ENCODE measurements around the gene ZNF710. TPM values are rescaled to one million over a fixed set of nuclear protein-coding genes. Genes with fewer than 3 reads are reported as not detected.

The ZNF710 gene
- total and polyA plus RNA-seq, 2 of the 8 experiments (the other 6 are each of a cell fraction or from before 2014, with no cell fraction given) = 10.5 to 24.0 TPM

- H2BK15ac ChIP-seq (ENCODE audit: low read length) = no peak overlapping the region
- TF ChIP-seq SRF (IDR thresholded peaks at IDR 0.05; ENCODE audit: low read depth, low read length) (no peak), SP4 (IDR thresholded peaks at IDR 0.05; ENCODE audit: low read length) (no peak), BACH1 (IDR thresholded peaks at IDR 0.05; ENCODE audit: low read length) (no peak), SAP30 (IDR thresholded peaks at IDR 0.05; ENCODE audit: insufficient read depth, insufficient replicate concordance, low read length) (no peak), SIX5 (IDR thresholded peaks at IDR 0.05; ENCODE audit: low read depth, low read length) (no peak), SP2 (IDR thresholded peaks at IDR 0.05; ENCODE audit: low read length) (no peak), YY1 (IDR thresholded peaks at IDR 0.05; ENCODE audit: low read depth, low read length) (no peak), TCF12 (IDR thresholded peaks at IDR 0.05; ENCODE audit: low read depth, low read length) (no peak), HDAC2 (IDR thresholded peaks at IDR 0.05; ENCODE audit: borderline replicate concordance in 1 of 2, low read depth in 2 of 2, low read length in 2 of 2) (no peak), CREB1 (IDR thresholded peaks at IDR 0.05) (no peak), CBX8 (IDR thresholded peaks at IDR 0.05; ENCODE audit: borderline replicate concordance, low read depth, low read length) (no peak), CHD2 (IDR thresholded peaks at IDR 0.05; ENCODE audit: low read length) (no peak), ATF2 (IDR thresholded peaks at IDR 0.05; ENCODE audit: low read length) (no peak)
Observed at GRCh38 chr15:89991312-89991711, 9.8 kb upstream of the ZNF710 start.

More at GRCh38 chr15:89991312-89991711, 9.8 kb upstream of the ZNF710 start:
- H4K91ac ChIP-seq (replicated peaks; ENCODE audit: insufficient read length, low read length) = no peak overlapping the region
- no peak overlapping the region for H2AFZ ChIP-seq (ENCODE audit: low read length)
- no peaks in the 10 kb centered on the region for H3K79me2 ChIP-seq (ENCODE audit: control insufficient read depth in 1 of 2, insufficient read depth in 2 of 2, low read length in 2 of 2)
- H3K23ac ChIP-seq (ENCODE audit: insufficient read length) = no peak overlapping the region
- no peaks in the 10 kb centered on the region for H3K9me3 ChIP-seq (ENCODE audit: insufficient read depth in 2 of 2, low read depth in 1 of 2, low read length in 1 of 2)
- no peak overlapping the region for H4K5ac ChIP-seq (ENCODE audit: insufficient read length, low read depth, low read length)
- no peak overlapping the region for H3K4me2 ChIP-seq (ENCODE audit: insufficient read depth in 1 of 2, low read depth in 2 of 2, low read length in 2 of 2)
- H3K23me2 ChIP-seq (ENCODE audit: low read depth, low read length) = no peaks in the 10 kb centered on the region
- H3K4ac ChIP-seq (replicated peaks; ENCODE audit: insufficient read length, low read depth, low read length) = no peak overlapping the region
- H3K27me3 ChIP-seq (replicated peaks in 1 of 4; ENCODE audit: control insufficient read depth in 3 of 4, extremely low read depth in 1 of 4, insufficient read depth in 3 of 4, low read length in 3 of 4) = no peaks in the 10 kb centered on the region
- H3K56ac ChIP-seq (replicated peaks; ENCODE audit: insufficient read length, low read depth, low read length) = no peak overlapping the region
- no peak overlapping the region for H3K14ac ChIP-seq (ENCODE audit: insufficient read length)
- no peak overlapping the region for H2BK20ac ChIP-seq (ENCODE audit: low read length)
- H4K8ac ChIP-seq (ENCODE audit: extremely low read depth, insufficient read depth, low read length) = no peak overlapping the region
- FAIRE-seq (no peak), DNase-seq (ENCODE audit: low read depth in 1 of 2, low spot score in 2 of 2) (no peak)
- POLR2A ChIA-PET (ENCODE audit: partially characterized antibody) = no interaction called here
- H2AK5ac ChIP-seq (ENCODE audit: low read depth, low read length) = no peak overlapping the region
- no peak overlapping the region for H3K4me3 ChIP-seq (ENCODE audit: extremely low read depth in 1 of 4, insufficient read depth in 2 of 4, low read depth in 3 of 4, low read length in 4 of 4)
- H2BK12ac ChIP-seq (ENCODE audit: low read depth, low read length) = no peak overlapping the region
- no peak overlapping the region for H3K9ac ChIP-seq (replicated peaks in 1 of 4; ENCODE audit: extremely low read depth in 1 of 4, low read depth in 3 of 4, low read length in 3 of 4)
- H3K18ac ChIP-seq (ENCODE audit: extremely low read depth, low read length) = no peak overlapping the region
- H4K20me1 ChIP-seq (replicated peaks in 1 of 2; ENCODE audit: control insufficient read depth in 1 of 2, insufficient read depth in 2 of 2, low read length in 2 of 2) = no peaks in the 10 kb centered on the region
- 78% methylated on average over 3 of the region's 4 CpGs; no CpG with 5 or more reads in 1 of the 2 experiments for WGBS, 2 experiments (ENCODE audit: extremely low coverage in 1 of 2, insufficient coverage in 1 of 2, insufficient read length in 1 of 2, insufficient replicate concordance in 2 of 2, low coverage in 1 of 2, low lambda C conversion rate in 2 of 2, missing lambda C conversion rate in 1 of 2)
- H2BK120ac ChIP-seq (replicated peaks; ENCODE audit: low read depth, low read length) = no peak overlapping the region
- no peak overlapping the region for H2BK5ac ChIP-seq (ENCODE audit: low read depth, low read length)
- no peaks in the 10 kb centered on the region for H3K4me1 ChIP-seq (replicated peaks in 1 of 4; ENCODE audit: control insufficient read depth in 3 of 4, insufficient read depth in 4 of 4, low read length in 3 of 4)
- H3K36me3 ChIP-seq (ENCODE audit: control insufficient read depth in 2 of 4, insufficient read depth in 4 of 4, low read length in 3 of 4) = no peaks in the 10 kb centered on the region
- no peaks in the 10 kb centered on the region for H3K79me1 ChIP-seq (ENCODE audit: low read depth, low read length)
- no peak overlapping the region for H3K27ac ChIP-seq (ENCODE audit: low read depth, low read length)
- CTCF ChIA-PET (ENCODE audit: partially characterized antibody) = interaction anchor here (0.9 kb wide), 2 partner anchors 34 to 231 kb away, joined by 3 read pairs; no protein-coding TSS in a partner anchor

Measured in H1 (cell line).